ENCODE measurements around the gene TRNT1.

TRNT1 gene

GRCh38 chr3:3105246-3105645 lies 21.5 kb upstream of the TRNT1 start:
- TF ChIP-seq, protein P1, sequence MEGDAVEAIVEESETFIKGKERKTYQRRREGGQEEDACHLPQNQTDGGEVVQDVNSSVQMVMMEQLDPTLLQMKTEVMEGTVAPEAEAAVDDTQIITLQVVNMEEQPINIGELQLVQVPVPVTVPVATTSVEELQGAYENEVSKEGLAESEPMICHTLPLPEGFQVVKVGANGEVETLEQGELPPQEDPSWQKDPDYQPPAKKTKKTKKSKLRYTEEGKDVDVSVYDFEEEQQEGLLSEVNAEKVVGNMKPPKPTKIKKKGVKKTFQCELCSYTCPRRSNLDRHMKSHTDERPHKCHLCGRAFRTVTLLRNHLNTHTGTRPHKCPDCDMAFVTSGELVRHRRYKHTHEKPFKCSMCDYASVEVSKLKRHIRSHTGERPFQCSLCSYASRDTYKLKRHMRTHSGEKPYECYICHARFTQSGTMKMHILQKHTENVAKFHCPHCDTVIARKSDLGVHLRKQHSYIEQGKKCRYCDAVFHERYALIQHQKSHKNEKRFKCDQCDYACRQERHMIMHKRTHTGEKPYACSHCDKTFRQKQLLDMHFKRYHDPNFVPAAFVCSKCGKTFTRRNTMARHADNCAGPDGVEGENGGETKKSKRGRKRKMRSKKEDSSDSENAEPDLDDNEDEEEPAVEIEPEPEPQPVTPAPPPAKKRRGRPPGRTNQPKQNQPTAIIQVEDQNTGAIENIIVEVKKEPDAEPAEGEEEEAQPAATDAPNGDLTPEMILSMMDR (IDR thresholded peaks at IDR 0.05; ENCODE audit: extremely low read depth, missing control alignments) = no peak

DNA sequence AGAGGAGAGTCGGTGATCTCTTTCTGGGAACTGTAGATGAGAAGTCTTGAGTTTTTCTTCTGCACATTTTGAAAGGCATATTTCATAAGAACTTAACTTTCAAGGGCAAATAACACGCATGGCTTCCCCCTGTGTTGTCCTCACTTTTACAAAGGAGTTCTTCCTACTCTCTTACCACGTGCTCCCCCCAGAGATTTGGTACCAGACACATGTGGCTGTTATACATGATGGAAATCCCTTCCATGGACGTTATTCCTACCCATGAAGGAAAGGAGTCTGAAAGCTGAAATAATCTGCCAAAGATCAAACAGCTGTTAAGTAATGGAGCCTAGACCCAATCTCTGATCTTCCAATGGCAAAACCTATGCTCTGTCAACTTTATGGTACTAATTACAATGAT lies 20.9 kb upstream of the TRNT1 start:
- no peak for DNase-seq (ENCODE audit: low spot score)
- TF ChIP-seq, protein P1 (IDR thresholded peaks at IDR 0.05; ENCODE audit: extremely low read depth, missing control alignments) = no peak

More at GRCh38 chr3:3105246-3105645, 21.5 kb upstream of the TRNT1 start:
- no peak for DNase-seq (ENCODE audit: low spot score)

GRCh38 chr3:3107181-3107580 lies 19.6 kb upstream of the TRNT1 start:
- TF ChIP-seq, protein P1 (IDR thresholded peaks at IDR 0.05; ENCODE audit: extremely low read depth, missing control alignments) = no peak
- no peak for DNase-seq (ENCODE audit: low spot score)

GRCh38 chr3:3107858-3108257 lies 18.9 kb upstream of the TRNT1 start:
- TF ChIP-seq, protein P1 (IDR thresholded peaks at IDR 0.05; ENCODE audit: extremely low read depth, missing control alignments) = no peak
- no peak for DNase-seq (ENCODE audit: low spot score)

DNA sequence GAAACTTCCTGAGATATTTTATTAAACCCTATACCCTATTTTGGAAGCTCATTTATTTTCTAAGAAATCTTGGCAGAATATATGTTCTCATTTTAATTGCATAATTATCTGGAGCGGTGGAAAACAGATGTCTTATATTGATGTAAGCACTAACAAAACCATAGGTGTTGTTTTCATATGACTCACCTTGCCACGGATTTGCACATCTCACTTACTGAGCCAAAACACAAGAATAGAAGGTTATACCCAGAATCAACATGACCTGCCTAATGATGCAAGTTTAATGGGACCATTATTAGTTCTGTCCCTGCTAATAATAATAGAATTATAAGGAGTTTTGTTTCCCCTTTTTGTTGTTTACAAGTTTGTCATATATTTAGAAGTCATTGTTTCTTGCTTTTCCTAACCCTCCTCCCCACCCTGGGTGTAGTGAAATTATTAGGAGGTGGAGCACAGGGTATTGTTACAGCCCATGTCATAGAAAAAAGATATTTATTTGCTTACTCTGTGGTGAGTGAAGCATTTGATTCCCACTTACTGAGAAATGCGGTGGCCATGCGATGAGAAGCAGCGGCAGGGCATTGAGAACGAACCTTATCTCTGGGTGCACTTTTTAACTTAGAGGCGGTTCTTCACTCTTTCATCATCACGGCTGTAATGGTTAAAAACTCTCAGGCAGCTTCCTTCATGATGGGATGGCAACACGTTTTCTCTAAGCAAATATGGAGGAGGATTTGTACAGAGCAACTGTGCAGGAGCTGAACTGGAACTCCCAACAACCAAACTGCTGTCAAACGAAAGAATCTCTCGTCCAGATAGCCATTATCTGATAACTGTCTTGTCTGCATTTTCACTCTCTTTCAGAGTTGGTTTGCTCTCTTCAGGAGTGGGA lies 17.1 kb upstream of the TRNT1 start:
- TF ChIP-seq, protein P1 (IDR thresholded peaks at IDR 0.05; ENCODE audit: extremely low read depth, missing control alignments) = no peak
- DNase-seq (ENCODE audit: low spot score) = no peak

DNA sequence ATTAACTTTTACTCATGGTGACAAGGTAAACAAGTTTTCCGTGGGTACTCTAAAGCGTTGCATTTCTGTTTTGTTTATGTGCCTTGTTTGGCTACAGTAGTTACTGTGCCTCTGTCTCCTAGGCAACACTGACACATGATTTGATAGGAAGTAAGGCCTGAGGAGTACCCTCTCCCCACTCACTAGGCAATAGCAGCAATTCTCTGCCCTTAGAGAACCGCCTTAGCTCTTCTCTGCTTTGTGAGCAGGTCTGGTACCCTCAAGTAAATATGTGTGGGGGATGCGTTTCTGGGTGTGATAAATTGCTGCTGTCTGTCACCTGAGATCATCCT lies 16.5 kb upstream of the TRNT1 start, which contains the start of gene IL5RA:
Gene IL5RA (minus strand): TSS at position 76 of the 332 bp plus-strand sequence. CDS start 5,390 bp downstream, outside the sequence.
- DNase-seq (ENCODE audit: low spot score) = no peak

More for the DNA sequence above, 16.5 kb upstream of the TRNT1 start, which contains the start of gene IL5RA:
- TF ChIP-seq, protein P1 (IDR thresholded peaks at IDR 0.05; ENCODE audit: extremely low read depth, missing control alignments) = no peak
